Gastrocnemius medialis (tissue), 4 donors: ENCODE results near the gene TTN. TPM values are rescaled to one million over a fixed set of nuclear protein-coding genes. Genes with fewer than 3 reads are reported as not detected.
A peak's percentile ranks its signal among the peaks of the same experiment; 100 is the strongest.

ENCODE experiments used
- ATAC-seq, 2 donors: fragments of 150-250 bp; one replicate each; pipeline ENCODE4 v1.9.1; 2016
- DNase-seq, 2 donors: peaks; one replicate each; pipeline ENCODE4 v3.0.0-alpha.2; 2019
- H3K27ac ChIP-seq, 4 donors: fragments of 200-600 bp; sonication (generic); 1 replicate in 1 of 4; 2 replicates in 3 of 4; pipeline ENCODE4 v1.5.1; 2016 to 2018; ENCODE audit warnings: mild to moderate bottlenecking in 2 of 4, moderate library complexity in 1 of 4
- H3K27me3 ChIP-seq, 3 donors: fragments of 200-600 bp; sonication (generic) in 2 of 3; 1 replicate in 1 of 3; 2 replicates in 2 of 3; pipeline versions ENCODE4 v1.5.1 to v1.6.0; 2016 to 2019; ENCODE audit warnings: mild to moderate bottlenecking in 1 of 3, moderate library complexity in 1 of 3
- H3K36me3 ChIP-seq, 2 donors: fragments of 200-600 bp; sonication (generic) in 1 of 2; one replicate each; pipeline ENCODE4 v1.5.1; 2017 to 2018
- H3K4me1 ChIP-seq, 2 donors: fragments of 200-600 bp; sonication (generic) in 1 of 2; one replicate each; pipeline ENCODE4 v1.5.1; 2016 to 2017; ENCODE audit warnings: mild to moderate bottlenecking in 2 of 2
- H3K4me3 ChIP-seq, 4 donors: fragments of 200-600 bp; sonication (generic) in 3 of 4; 1 replicate in 1 of 4; 2 replicates in 3 of 4; pipeline ENCODE4 v1.5.1; 2016 to 2019; ENCODE audit warnings: mild to moderate bottlenecking in 2 of 4
- H3K9me3 ChIP-seq, 3 donors: fragments of 200-600 bp; sonication (generic) in 2 of 3; 1 replicate in 1 of 3; 2 replicates in 2 of 3; pipeline ENCODE4 v1.5.1; 2016 to 2019
- CTCF ChIP-seq, 5 experiments: fragments of 450-650 bp in 3 of 5; fragments of 200-600 bp in 2 of 5; sonication (generic) in 2 of 5; IDR thresholded peaks in 4 of 5; conservative IDR thresholded peaks in 1 of 5; 1 replicate in 4 of 5; 2 replicates in 1 of 5; pipeline ENCODE4 v1.5.1; 2016 to 2019; ENCODE audit warnings: antibody characterized with exemption in 5 of 5, mild to moderate bottlenecking in 3 of 5, moderate library complexity in 3 of 5
- POLR2A ChIP-seq, 2 donors: fragments of 450-650 bp; IDR thresholded peaks; one replicate each; pipeline ENCODE4 v1.6.1; 2017; ENCODE audit warnings: antibody characterized with exemption in 2 of 2, mild to moderate bottlenecking in 2 of 2, moderate library complexity in 2 of 2
- in situ Hi-C, 4 donors: fragments of 200-750 bp; cut with MboI; loops; one replicate each; pipeline versions ENCODE4 v1.15.0 to v1.8.0; 2017; ENCODE audit warnings: low sequenced_read_pairs in 4 of 4
- intact Hi-C: fragments of 100-400 bp; cut with DNase I; formaldehyde crosslinking; loops from one replicate; pipeline ENCODE4 v1.15.1; 2023; ENCODE audit warnings: low total_unique reads
- total RNA-seq, 4 donors: library from RNA; depleted of rRNA; stranded (reverse); fragments of >200 nt; gene quantifications; one replicate each; pipeline versions ENCODE4 v1.1.0 to v1.2.3, GENCODE V29; 2016

The TTN gene
- total RNA-seq, 4 donors from 2014 or later = 4,552 to 9,701 (median 7,268) TPM

- intact Hi-C loops = no loop called here
- Histone ChIP-seq H3K4me3 (no peak overlapping the region), H3K27ac (peak overlapping the region in 3 of 4 donors; percentile 4 to 20 (median 20)), H3K4me1 (peaks cover 0 to 5% of the 10 kb centered on the region in 2 donors), H3K36me3 (peaks cover 31 to 100% of the 10 kb centered on the region in 2 donors), H3K27me3 (no peaks in the 10 kb centered on the region), H3K9me3 (no peaks in the 10 kb centered on the region)
- in situ Hi-C loops = no loop called here
- TF ChIP-seq POLR2A (IDR thresholded peaks at IDR 0.05) (no peak), CTCF (IDR thresholded peaks at IDR 0.05 in 4 of 5, conservative IDR thresholded peaks at IDR 0.05 in 1 of 5) (no peak)
- ATAC-seq (no peak), DNase-seq (no peak)
Observed at GRCh38 chr2:178542161-178542560, 265.1 kb downstream of the TTN start.

- intact Hi-C loops (no loop called here), in situ Hi-C loops (no loop called here)
- TF ChIP-seq POLR2A (IDR thresholded peaks at IDR 0.05) (no peak), CTCF (IDR thresholded peaks at IDR 0.05 in 4 of 5, conservative IDR thresholded peaks at IDR 0.05 in 1 of 5) (no peak)
- Histone ChIP-seq H3K4me1 (peaks cover 0 to 6% of the 10 kb centered on the region in 2 donors), H3K9me3 (no peaks in the 10 kb centered on the region), H3K27ac (no peak overlapping the region), H3K4me3 (no peak overlapping the region), H3K36me3 (peaks cover 13 to 100% of the 10 kb centered on the region in 2 donors), H3K27me3 (no peaks in the 10 kb centered on the region)
- ATAC-seq = no peak
- no peak for DNase-seq
Observed at GRCh38 chr2:178536037-178536436, 271.2 kb downstream of the TTN start.

DNA sequence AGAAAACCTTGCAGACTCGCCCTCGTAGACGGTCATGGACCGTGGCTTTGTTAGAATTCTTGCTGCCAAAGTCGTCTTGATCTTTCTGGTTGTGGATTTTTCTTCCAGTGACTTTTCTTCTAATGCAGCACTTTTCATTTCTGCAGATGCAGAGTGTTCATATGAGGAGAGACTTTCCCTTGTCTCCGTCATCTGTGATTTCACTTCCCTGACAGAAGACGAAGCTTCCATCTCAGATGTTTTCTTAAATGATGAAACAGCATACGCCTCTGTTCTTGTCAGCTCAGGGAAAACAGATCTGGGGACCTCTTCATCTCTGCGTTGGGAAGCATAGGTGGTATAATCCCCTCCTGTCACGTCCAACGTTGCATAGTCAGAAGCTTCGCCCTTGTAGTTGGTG is 276.1 kb downstream of the TTN start:
- H3K27me3 ChIP-seq = no peaks in the 10 kb centered on the region
- peaks cover 21 to 100% of the 10 kb centered on the region in 2 donors for H3K36me3 ChIP-seq
- intact Hi-C loops (no loop called here), in situ Hi-C loops (no loop called here)
- no peak for TF ChIP-seq POLR2A (IDR thresholded peaks at IDR 0.05)
- H3K4me3 ChIP-seq = no peak overlapping the region
- no peak for ATAC-seq
- no peaks in the 10 kb centered on the region for H3K9me3 ChIP-seq
- H3K27ac ChIP-seq = peak overlapping the region; percentile 13 to 57 (median 42)
- no peak for DNase-seq
- peaks cover 0 to 11% of the 10 kb centered on the region in 2 donors for H3K4me1 ChIP-seq

GRCh38 chr2:178530625-178531142 is 276.5 kb downstream of the TTN start:
- no peak for DNase-seq
- no peaks in the 10 kb centered on the region for H3K9me3 ChIP-seq
- ATAC-seq = no peak
- peaks cover 0 to 11% of the 10 kb centered on the region in 2 donors for H3K4me1 ChIP-seq
- H3K4me3 ChIP-seq = no peak overlapping the region
- H3K27ac ChIP-seq = peak overlapping the region; percentile 13 to 62 (median 56)
- TF ChIP-seq CTCF (IDR thresholded peaks at IDR 0.05 in 4 of 5, conservative IDR thresholded peaks at IDR 0.05 in 1 of 5) (no peak), POLR2A (IDR thresholded peaks at IDR 0.05) (no peak)
- intact Hi-C loops = no loop called here
- no peaks in the 10 kb centered on the region for H3K27me3 ChIP-seq
- in situ Hi-C loops = no loop called here
- peaks cover 21 to 100% of the 10 kb centered on the region in 2 donors for H3K36me3 ChIP-seq

- Histone ChIP-seq H3K27ac (peak overlapping the region; percentile 13 to 62 (median 56)), H3K4me3 (no peak overlapping the region), H3K27me3 (no peaks in the 10 kb centered on the region), H3K4me1 (peaks cover 0 to 11% of the 10 kb centered on the region in 2 donors), H3K36me3 (peaks cover 17 to 95% of the 10 kb centered on the region in 2 donors), H3K9me3 (no peaks in the 10 kb centered on the region)
- TF ChIP-seq POLR2A (IDR thresholded peaks at IDR 0.05) = no peak
- TF ChIP-seq CTCF (IDR thresholded peaks at IDR 0.05 in 4 of 5, conservative IDR thresholded peaks at IDR 0.05 in 1 of 5) = no peak
- in situ Hi-C loops = no loop called here
- no peak for DNase-seq
- intact Hi-C loops = no loop called here
- ATAC-seq = no peak
Observed at GRCh38 chr2:178530131-178530530, 277.1 kb downstream of the TTN start.
